ENCODE results near the gene CALHM1.
A peak's percentile ranks its signal among the peaks of the same experiment; 100 is the strongest.

Gene CALHM1

GRCh38 chr10:103481974-103482531, 23.4 kb upstream of the CALHM1 start:
- peak; percentile 83 for DNase-seq

DNA sequence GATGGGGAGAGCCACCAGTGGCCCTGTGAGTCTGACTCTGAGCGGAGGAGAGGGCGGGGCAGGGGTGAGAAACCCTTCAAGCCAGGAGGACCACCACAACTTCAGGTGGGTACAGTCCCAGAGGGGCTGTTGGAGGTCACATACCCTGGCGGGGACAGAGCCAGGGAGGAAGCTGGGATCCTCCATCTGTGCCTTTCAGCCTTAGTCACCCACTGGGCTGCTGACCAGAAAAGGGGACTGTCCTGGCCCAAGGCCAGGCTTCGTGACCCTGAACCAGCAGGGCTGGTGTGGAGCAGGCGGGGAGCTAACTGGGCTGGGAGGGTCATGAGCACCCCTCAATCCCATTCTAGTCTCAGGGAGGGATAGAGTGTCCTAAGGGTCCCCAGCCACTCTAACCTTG, 21.8 kb upstream of the CALHM1 start:
- no peak for DNase-seq

GRCh38 chr10:103479135-103479534, 20.4 kb upstream of the CALHM1 start, which contains the start of gene CALHM3:
CALHM3 (minus strand) TSS chr10:103479240; CDS start chr10:103479032, 208 bp downstream.
- no peak for DNase-seq

- DNase-seq = no peak
Observed at GRCh38 chr10:103478671-103479070, 20.0 kb upstream of the CALHM1 start.

- DNase-seq = no peak
Observed at GRCh38 chr10:103476046-103476768, 17.5 kb upstream of the CALHM1 start.

DNA sequence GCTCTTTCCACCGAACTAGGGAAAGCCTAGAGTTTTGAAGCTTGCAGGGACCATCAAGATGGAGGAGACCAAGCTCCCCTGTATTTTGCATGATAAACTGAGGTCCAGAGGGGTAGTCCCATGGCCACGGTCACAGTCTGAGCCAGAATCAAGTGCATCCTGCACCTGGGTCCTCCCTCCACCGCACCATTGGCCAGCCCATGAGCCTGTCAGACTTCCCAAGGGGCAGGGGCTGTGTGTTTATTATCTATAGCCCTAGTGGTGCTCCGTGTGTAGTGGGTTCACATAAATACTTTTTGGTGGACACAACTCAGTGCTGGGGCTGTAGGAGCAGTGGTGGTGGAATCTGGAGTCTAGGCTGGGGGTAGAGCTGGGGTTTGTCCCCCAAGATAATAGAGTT, 16.7 kb upstream of the CALHM1 start:
- no peak for DNase-seq

- DNase-seq = no peak
Observed at GRCh38 chr10:103474077-103474476, 15.4 kb upstream of the CALHM1 start.

DNA sequence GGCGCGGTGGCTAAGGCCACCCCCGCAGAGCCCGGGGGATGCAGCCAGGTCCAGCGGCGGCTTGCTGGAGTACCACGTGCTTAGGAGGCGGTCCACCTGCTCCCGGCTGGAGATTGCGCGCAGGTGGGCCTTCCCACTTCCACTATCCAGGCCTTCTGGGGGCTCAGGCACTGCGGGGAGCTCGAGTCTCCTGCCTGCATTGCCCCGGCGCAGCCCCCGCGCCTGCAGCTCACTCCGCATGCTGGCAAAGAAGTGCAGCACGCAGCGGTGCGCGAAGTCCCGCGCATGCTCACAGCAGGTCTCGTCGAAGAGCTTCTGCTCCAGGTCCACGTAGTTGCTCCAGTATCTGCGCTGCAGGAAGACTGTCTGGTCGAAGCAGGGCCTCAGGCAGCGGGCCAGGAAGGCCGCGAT, 14.6 kb upstream of the CALHM1 start:
- no peak for DNase-seq

DNA sequence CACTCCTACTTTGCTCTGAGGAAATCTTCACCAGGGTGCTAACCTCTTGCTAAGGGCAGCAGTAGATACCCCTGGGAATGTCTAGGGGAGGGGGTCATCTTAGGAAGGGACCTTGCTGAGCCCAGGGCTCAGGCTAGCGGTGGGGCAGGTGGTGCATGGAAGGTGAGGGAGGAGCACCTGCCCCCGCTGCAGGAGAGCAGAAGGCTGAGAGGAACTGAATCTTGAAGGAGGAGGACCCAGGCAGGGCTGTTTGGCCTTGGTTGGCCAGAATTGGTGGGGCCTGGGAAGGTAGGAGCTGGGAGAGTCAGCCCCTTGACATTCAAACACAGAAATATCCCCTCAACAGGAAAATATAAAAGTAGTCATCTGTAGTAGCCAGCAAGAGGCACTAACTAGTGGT, 13.3 kb upstream of the CALHM1 start:
- no peak for DNase-seq

GRCh38 chr10:103470761-103471653, 12.3 kb upstream of the CALHM1 start:
- DNase-seq = peak; percentile 84

- no peak for DNase-seq
Observed at GRCh38 chr10:103469201-103469600, 10.5 kb upstream of the CALHM1 start.

GRCh38 chr10:103467406-103467805, 8.7 kb upstream of the CALHM1 start:
- no peak for DNase-seq

DNA sequence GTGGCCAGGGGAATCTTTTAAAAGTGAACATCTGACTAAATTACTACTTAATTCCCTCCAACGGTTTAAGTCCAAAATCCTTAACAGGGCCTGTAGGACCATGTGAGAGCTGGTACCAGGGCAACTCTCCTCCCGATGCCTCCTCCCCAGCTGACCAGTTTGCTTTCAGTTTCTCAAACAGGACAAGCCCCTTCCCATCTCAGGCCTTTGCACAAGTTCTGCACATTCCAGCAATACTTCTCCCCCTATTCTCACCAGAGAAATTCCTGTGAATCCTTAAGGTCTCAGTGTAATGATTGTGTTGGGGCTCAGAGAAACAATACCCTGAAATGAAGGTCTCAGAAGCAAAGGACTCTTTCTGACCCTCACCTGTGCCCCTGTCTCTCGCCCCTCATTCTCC, 8.0 kb upstream of the CALHM1 start:
- DNase-seq = no peak

- DNase-seq = no peak
Observed at GRCh38 chr10:103465411-103466179, 6.9 kb upstream of the CALHM1 start.

GRCh38 chr10:103463499-103463898, 4.8 kb upstream of the CALHM1 start:
- DNase-seq = no peak

GRCh38 chr10:103459615-103460014, 915 bp upstream of the CALHM1 start:
- no peak for DNase-seq

- no peak for DNase-seq
Observed at GRCh38 chr10:103457896-103458583, 660 bp downstream of the CALHM1 start.

- DNase-seq = no peak
Observed at GRCh38 chr10:103457176-103457712, 1.5 kb downstream of the CALHM1 start.

- no peak for DNase-seq
Observed at GRCh38 chr10:103456074-103456660, 2.5 kb downstream of the CALHM1 start.

DNA sequence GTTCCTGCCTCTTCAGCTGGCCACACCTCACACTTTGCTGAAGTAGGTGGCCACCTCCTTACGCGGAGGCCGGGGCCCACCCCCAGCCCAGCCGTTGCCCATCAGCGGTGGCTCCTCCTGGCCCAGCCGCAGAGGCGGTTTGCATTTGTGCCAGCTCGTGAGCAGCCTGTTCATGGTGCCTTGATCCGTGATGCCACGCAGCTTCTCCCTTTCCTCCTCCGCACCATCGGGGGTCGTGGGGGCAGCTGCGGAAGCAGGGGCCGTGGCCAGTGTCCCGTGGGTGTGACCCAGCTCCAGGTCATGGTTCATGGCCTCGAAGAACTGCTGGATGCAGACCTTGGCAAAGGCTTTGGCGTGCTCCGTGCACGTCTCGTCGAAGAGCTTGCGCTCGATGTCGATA, 3.5 kb downstream of the CALHM1 start:
- DNase-seq = no peak

DNA sequence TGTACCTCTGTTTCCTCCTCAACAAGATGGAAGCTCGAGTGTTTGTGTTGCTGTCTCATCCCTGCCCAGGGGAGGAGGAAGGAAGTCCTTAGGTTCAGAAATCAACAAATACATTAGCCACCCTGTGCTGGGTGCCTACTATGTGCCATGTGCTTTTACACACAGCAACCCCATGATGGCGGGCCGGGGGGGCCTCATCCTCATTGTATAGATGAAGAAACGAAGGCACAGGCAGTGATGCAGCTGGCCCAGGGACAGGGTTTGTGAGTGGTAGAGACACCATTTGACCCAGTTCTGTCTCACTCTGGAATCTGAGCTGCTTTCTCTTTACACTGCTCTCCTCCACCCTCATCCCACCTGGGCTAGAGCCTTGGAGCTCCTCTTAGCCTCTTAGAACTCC, 4.7 kb downstream of the CALHM1 start:
- DNase-seq = no peak

Measured in CD4-positive, alpha-beta T cell treated with Interleukin-17A for 1 hour (primary cell).